Adipocyte (in vitro differentiated cells): ENCODE measurements around the gene FGB.

Source experiments
- DNase-seq: peaks from one replicate; pipeline ENCODE4 v3.0.0-alpha.2; 2015; ENCODE audit warnings: low read depth
- H3K27me3 ChIP-seq: replicated peaks from 2 replicates; pipeline ENCODE4 v1.7.0; 2013; ENCODE audit warnings: mild to moderate bottlenecking, low read length, moderate library complexity; ENCODE audit not compliant: control insufficient read depth, insufficient read depth
- H3K36me3 ChIP-seq: 2 replicates; pipeline ENCODE4 v1.7.0; 2013; ENCODE audit warnings: low read length, mild to moderate bottlenecking, moderate library complexity; ENCODE audit not compliant: control insufficient read depth, insufficient read depth, severe bottlenecking
- H3K4me1 ChIP-seq: 2 replicates; pipeline ENCODE4 v1.7.0; 2013; ENCODE audit warnings: mild to moderate bottlenecking, low read length, moderate library complexity; ENCODE audit not compliant: control insufficient read depth, insufficient read depth
- H3K4me3 ChIP-seq: 2 replicates; pipeline ENCODE4 v1.7.0; 2013; ENCODE audit warnings: mild to moderate bottlenecking, low read length, moderate library complexity
- H3K9ac ChIP-seq: 2 replicates; pipeline ENCODE4 v1.7.0; 2013; ENCODE audit warnings: mild to moderate bottlenecking, low read length, moderate library complexity
- H3K9me3 ChIP-seq: 2 replicates; pipeline ENCODE4 v1.7.0; 2013; ENCODE audit warnings: mild to moderate bottlenecking, low read length, moderate library complexity; ENCODE audit not compliant: control insufficient read depth

Gene FGB

DNA sequence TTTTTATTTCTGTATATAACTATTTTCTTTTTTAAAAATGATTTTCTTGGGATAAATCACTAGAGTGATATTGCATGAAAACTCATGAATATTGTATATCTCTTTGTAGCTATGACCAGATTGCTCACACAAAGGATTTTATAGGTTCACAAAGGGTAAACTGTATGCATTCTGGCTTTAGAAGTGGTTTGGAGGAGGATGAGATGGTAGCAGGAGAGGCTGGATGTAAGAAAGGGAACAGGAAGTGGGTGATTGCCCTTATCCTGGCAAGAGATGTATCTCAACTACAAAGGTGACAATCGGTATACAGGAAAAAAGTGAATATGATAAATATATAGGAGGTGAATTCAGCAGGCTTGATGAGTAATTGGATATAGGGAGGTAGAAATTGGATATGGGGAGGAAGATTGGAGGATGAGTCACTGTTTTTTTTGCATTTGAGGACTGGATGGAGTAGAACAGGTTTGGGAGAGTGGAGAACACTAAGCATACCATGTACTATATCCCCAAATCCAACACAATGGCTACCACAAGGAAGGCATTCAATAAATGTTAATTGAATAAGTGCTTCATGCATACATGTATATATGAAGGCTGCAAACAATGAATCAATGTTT, 39.7 kb downstream of the FGB start:
- H3K4me3 ChIP-seq: no peak overlapping the region
- H3K27me3 ChIP-seq: peaks cover 14% of the 10 kb centered on the region
- no peak overlapping the region for H3K9ac ChIP-seq
- no peaks in the 10 kb centered on the region for H3K36me3 ChIP-seq
- no peaks in the 10 kb centered on the region for H3K9me3 ChIP-seq
- H3K4me1 ChIP-seq: no peaks in the 10 kb centered on the region
- DNase-seq: no peak

DNA sequence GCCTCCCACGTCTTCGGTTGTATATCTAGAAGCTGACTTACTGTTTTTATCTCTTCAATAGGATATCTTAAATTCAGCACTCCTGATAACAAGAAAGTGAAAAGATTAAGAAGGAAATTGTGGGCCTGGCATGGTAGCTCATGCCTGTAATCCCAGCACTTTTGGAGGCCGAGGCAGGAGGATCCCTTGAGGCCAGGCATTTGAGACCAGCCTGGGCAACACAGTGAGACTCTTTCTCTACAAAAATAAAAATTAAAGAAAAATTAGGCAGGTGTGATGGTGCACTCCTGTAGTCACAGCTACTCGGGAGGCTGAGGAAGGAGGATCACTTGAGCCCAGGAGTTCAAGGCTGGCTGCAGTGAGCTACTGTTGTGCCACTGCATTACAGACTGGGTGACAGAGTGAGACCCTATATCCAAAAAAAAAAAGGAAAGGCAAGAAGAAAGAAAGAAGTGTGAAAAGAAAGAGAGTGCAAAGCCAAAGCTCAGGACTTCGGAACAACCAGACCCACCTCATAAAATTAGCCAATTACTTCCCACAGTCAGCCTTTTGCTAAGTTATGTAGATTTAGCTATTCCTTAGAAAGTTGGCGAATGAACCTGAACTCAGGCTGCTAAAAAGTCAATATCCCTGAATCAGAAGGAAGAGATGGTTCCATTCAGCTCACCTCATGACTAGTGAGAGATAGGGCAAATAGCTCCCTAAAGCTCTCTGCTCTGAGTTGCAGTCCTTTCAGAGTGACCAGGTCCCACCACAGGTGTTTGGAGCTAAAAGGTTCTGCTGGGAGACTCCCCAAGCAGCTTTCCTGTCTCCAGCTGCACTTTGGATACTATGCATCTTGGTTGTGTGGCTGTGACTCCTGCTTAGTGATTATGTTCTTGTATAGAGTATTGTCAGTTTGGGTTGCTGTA, 40.5 kb downstream of the FGB start:
- no peak for DNase-seq
- Histone ChIP-seq H3K4me1 (no peaks in the 10 kb centered on the region), H3K27me3 (peaks cover 14% of the 10 kb centered on the region), H3K9me3 (no peaks in the 10 kb centered on the region), H3K4me3 (no peak overlapping the region), H3K9ac (no peak overlapping the region), H3K36me3 (no peaks in the 10 kb centered on the region)

DNA sequence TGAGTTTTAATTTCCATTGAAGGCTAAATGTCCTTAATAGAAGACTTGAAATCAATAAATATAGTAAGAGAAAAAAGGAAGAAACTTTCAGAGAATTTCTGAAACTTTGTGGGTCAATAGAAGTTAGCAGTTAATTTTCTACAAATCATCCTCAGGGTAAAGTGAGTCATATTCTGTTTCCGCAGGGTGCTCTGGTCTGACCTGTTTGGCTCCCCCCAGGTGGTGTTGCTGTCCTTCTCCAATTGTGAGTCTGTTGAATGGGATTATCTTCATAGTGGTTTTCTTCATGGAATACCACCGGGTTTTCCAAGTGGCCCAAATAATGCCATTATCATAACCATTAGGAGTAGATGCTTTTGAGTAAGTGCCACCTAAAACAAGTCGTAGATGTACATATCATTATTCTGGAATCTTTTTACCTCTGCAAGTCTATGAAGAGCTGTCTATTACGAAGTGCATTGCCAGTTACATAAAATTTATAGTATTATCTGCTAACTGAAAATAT, 41.9 kb downstream of the FGB start:
- H3K36me3 ChIP-seq: no peaks in the 10 kb centered on the region
- no peak for DNase-seq
- H3K27me3 ChIP-seq: peaks cover 18% of the 10 kb centered on the region
- H3K4me3 ChIP-seq: no peak overlapping the region
- no peak overlapping the region for H3K9ac ChIP-seq
- no peaks in the 10 kb centered on the region for H3K9me3 ChIP-seq
- H3K4me1 ChIP-seq: no peaks in the 10 kb centered on the region

DNA sequence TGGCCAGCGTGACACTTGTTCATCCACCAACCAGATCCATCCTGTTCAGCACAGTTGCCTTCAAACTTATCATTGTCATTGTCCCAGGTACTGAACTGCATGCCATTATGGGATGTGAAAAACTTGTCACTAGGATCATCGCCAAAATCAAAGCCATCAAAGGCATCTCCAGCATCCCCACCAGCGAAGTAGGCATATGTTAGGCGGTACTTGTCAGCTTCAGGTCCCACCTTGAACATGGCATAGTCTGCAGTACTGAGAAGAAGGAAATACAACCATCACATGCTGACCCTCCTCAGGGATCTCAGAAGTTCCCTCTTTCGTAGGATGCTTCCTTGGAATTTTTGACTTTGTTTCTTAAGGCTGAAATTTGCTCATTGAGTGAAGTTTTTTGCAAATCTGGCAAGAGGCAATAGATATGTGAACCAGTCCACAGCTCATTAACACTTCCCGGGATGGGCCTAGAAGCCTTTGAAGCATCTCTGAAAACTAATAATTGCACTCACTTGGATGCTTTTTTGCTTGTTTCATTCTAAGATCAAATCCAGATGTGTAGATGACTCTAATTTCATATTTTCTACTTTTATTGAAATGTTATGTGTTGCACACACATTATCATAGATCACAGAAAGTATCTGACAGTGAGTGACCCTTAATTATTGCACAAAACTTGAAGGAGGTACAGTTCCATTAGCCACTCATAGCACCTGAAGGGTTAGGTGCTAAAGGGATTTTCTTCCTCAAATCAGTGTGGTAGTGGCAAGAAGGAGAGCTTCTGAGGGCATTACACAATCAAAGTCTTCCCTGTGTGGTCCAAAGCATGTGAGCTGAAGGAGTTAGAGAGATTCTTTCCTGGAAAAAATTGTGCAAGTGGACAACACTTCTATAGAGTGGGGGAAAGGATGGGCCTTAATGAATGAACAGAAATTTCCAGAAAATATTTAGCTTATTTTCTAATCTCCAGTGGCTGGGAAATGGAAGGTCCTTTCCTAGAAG, 44.2 kb downstream of the FGB start:
- no peak for DNase-seq
- no peak overlapping the region for H3K4me3 ChIP-seq
- H3K9me3 ChIP-seq: no peaks in the 10 kb centered on the region
- no peaks in the 10 kb centered on the region for H3K4me1 ChIP-seq
- H3K27me3 ChIP-seq: peaks cover 22% of the 10 kb centered on the region
- H3K9ac ChIP-seq: no peak overlapping the region
- H3K36me3 ChIP-seq: no peaks in the 10 kb centered on the region

DNA sequence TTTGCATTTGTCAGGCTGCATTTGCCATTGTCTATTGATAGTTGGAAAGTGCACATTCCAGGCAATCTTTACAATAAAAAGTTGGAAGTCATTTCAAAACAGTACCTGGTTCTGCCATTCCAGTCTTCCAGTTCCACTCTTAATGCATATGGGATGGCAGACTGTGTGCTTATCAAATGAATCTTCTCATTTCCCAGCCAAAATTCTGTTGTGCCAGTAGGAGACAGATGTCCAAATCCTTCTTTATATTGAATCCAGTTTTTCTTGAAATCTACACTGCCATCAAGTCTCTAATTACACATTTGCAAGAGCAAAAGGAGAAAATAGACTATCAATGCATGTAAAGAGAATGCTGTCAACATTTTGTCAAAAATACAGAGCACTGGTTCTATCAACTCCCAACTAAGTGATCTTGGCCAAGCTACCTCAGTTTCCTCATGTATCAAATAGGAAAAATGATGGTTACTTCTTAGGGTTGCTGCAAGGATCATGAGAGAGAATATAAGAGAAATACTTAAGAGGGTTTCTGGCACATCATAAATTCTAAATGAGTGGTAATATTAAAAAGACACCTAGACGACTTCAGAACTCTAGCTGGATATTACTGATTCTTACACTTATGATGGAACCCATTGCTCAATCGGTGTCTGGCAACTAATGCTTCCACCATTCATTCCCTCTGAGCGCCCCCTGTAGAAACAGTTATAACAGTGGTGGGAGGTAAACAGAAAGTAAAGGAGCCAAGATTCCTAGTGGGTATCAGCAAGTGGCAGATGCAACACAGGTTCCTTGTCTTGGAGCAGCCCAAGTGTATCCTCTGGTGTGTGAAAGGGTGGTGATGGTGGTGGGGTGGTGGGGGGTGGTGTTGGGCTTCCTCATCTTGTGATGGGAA, 45.8 kb downstream of the FGB start:
- H3K36me3 ChIP-seq: no peaks in the 10 kb centered on the region
- no peaks in the 10 kb centered on the region for H3K9me3 ChIP-seq
- H3K4me3 ChIP-seq: no peak overlapping the region
- H3K4me1 ChIP-seq: no peaks in the 10 kb centered on the region
- H3K9ac ChIP-seq: no peak overlapping the region
- H3K27me3 ChIP-seq: peaks cover 22% of the 10 kb centered on the region
- DNase-seq: no peak

DNA sequence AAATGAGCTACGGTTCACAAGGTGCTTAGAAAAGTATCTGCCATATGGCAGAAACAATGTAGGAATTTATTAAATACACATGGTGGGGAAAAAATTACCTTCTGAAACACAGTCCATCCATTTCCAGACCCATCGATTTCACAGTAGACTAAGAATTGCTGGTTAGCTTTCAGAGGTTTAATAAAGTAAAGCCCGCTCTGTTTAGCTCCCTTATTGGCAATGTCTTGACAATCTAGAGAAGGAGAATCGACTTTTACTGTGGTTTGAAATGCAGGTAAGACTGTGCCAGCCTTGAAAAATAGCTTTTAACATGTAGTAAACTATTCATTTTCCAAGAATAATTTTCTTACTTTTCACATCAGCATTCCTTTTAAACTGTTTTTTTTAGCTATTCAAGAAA, 46.7 kb downstream of the FGB start:
- no peak overlapping the region for H3K9ac ChIP-seq
- H3K9me3 ChIP-seq: no peaks in the 10 kb centered on the region
- no peaks in the 10 kb centered on the region for H3K36me3 ChIP-seq
- DNase-seq: no peak
- H3K4me3 ChIP-seq: no peak overlapping the region
- peaks cover 22% of the 10 kb centered on the region for H3K27me3 ChIP-seq
- no peaks in the 10 kb centered on the region for H3K4me1 ChIP-seq

DNA sequence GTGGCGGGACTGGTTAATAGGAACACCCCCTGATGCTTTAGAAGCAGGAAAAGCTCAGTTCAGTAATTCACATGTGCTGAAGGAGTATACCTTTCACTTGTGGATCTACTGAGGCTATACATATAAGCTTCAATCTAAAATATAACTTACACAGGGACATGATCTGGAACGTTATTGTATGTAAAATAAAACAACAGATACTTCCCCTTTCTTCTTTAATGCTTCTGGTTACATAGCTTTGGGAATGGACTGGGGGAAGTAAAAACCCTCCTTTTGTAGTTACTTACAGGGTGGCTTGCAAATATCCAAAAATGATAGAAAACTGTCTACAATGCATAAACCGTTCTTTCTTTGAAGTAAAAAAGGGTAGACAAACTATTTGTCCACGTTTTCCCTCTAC, 47.8 kb downstream of the FGB start:
- DNase-seq: no peak

DNA sequence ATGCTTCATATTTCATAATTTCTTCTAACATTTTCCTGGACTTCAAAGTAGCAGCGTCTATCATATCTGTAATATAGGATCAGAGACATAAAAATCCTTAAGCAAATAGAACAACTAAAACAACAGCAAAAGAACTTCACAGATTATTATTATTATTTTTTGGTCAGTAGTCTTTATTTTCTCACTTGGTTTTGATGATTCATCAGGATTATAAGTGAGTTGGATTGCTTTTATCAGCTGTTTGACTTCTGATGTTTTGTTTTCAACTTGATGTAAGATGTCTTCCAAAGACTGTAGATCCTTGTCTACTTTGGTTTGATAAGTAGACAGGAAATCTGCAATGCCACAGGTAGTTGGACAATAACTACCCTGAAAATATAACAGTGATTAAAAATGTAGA, 49.0 kb downstream of the FGB start:
- DNase-seq: no peak
- Histone ChIP-seq H3K27me3 (peaks cover 9% of the 10 kb centered on the region), H3K36me3 (no peaks in the 10 kb centered on the region), H3K9ac (no peak overlapping the region), H3K4me3 (no peak overlapping the region), H3K9me3 (no peaks in the 10 kb centered on the region), H3K4me1 (no peaks in the 10 kb centered on the region)

More for the DNA sequence above, 47.8 kb downstream of the FGB start:
- H3K4me3 ChIP-seq: no peak overlapping the region
- no peak overlapping the region for H3K9ac ChIP-seq
- H3K36me3 ChIP-seq: no peaks in the 10 kb centered on the region
- H3K27me3 ChIP-seq: peaks cover 19% of the 10 kb centered on the region
- no peaks in the 10 kb centered on the region for H3K4me1 ChIP-seq
- H3K9me3 ChIP-seq: no peaks in the 10 kb centered on the region

DNA sequence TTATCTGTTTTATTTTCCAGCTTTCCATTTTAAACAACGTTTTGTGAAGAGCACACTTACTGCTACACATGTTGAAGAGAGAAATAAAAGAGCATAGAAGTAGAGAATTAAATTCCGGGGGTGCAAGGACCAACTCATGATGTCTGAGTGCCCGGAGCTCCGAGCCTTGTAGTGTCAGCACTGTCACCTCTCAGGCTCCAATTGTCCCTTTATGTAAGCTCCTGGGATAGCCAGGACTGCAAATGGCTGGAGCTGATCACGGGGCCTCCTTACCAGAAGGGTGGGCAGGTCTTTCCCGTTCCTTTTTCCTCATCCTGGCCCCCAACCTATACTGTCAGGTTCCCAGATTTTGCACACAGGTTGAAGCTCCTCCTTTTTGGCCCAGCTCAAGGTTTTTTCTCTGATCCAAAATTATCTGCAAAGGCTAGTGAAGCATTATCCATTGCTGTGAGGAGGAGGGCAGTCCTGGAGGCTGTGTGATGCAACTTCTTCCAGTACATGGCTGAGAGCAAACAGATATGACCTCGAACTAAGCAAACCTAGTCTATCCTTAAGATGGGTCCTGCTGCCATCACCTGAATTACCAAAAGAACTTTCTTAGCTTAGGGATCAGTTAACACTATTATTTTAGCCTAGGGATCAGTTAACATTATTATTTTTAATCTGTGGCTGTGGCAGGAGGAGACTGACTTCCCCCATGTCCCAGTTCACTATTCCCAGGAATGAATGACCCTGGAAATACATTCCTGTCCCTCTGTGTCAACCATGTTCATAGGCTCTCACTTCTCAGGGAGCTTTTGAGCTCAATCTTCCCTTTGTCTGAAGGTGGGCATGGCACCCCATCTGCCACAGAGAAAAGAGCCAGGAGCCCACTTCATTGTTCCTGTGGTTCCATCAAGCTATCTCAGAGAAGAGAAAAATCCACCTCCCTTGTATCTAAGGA, 49.9 kb downstream of the FGB start, which contains the start of gene FGG:
TSS of gene FGG (minus strand) at position 185 of the 943 bp plus-strand sequence. CDS start at position 138, 47 bp downstream.
- Histone ChIP-seq H3K9ac (no peak within 1 kb of the TSS), H3K36me3 (no peaks in the 10 kb centered on the region), H3K9me3 (no peaks in the 10 kb centered on the region), H3K27me3 (peaks cover 9% of the 10 kb centered on the region), H3K4me3 (no peak within 1 kb of the TSS), H3K4me1 (no peaks in the 10 kb centered on the region)
- DNase-seq: no peak
